HCT116 (cell line): Measurements from ENCODE around the gene PI4KA. TPM values are rescaled to one million over a fixed set of nuclear protein-coding genes. Genes with fewer than 3 reads are reported as not detected.

ENCODE experiments used
- ATAC-seq: fragments of 200-7000 bp; cut with Tn5 transposase; 2 replicates; pipeline ENCODE4 v1.9.1; 2020; ENCODE audit warnings: mild to moderate bottlenecking, moderate library complexity
- BruUV-seq: library from RNA; stranded (reverse); fragments of 400-500 nt; replicated peaks from 2 replicates; lab custom pipeline; 2021; lab: Mats Ljungman, UMichigan
- CTCF ChIA-PET: fragments of 300-600 bp; sonication (Branson Sonifier 250); formaldehyde crosslinking; loops from one replicate; lab custom pipeline; 2021; ENCODE audit warnings: antibody characterized with exemption; lab: Charles Lee
- POLR2A ChIA-PET: fragments of 300-600, 350-600 bp; sonication (Branson Sonifier 250); formaldehyde crosslinking; loops from one replicate; lab custom pipeline; 2021; ENCODE audit warnings: antibody characterized with exemption; lab: Charles Lee
- RAD21 ChIA-PET, 2 experiments: fragments of 300-600 bp; sonication (Branson Sonifier 250); formaldehyde crosslinking; loops; one replicate each; lab custom pipeline; 2023; ENCODE audit warnings: low total read pairs in 2 of 2; ENCODE audit not compliant: uncharacterized antibody in 2 of 2, unreplicated experiment in 2 of 2, low non-redundant PET in 1 of 2; lab: Charles Lee
- DNase-seq: peaks from one replicate; pipeline ENCODE4 v3.0.0-alpha.2; 2010; ENCODE audit warnings: low read depth, low spot score
- H2AFZ ChIP-seq: fragments of 200-600 bp; shearing (Covaris generic), sonication (generic); 2 replicates; pipeline ENCODE4 v1.6.1; 2017; ENCODE audit warnings: low read depth, mixed run types, mixed read lengths, antibody characterized with exemption, low read length; ENCODE audit not compliant: poor library complexity, severe bottlenecking
- H3K27ac ChIP-seq: 2 replicates; pipeline ENCODE4 v1.5.1; 2012; ENCODE audit warnings: low read depth, low read length
- H3K27me3 ChIP-seq: fragments of 200-600 bp; sonication (generic); 2 replicates; pipeline ENCODE4 v1.6.1; 2016; ENCODE audit warnings: mixed run types, low read length, mixed read lengths; ENCODE audit not compliant: insufficient read depth
- H3K36me3 ChIP-seq, 2 experiments: fragments of 200-500 bp in 1 of 2; fragments of 200-600 bp in 1 of 2; sonication (Bioruptor generic) in 1 of 2; sonication (generic) in 1 of 2; 2 replicates each; pipeline versions ENCODE4 v1.5.1 to v1.6.1; 2014 to 2016; ENCODE audit warnings: low read length in 2 of 2, inconsistent platforms in 1 of 2, mixed read lengths in 1 of 2, mixed run types in 1 of 2; ENCODE audit not compliant: insufficient read depth in 2 of 2, control insufficient read depth in 1 of 2
- H3K4me1 ChIP-seq, 2 experiments: fragments of 200-600 bp in 1 of 2; sonication (generic) in 1 of 2; 2 replicates each; pipeline versions ENCODE4 v1.5.1 to v1.6.1; 2012 to 2017; ENCODE audit warnings: low read length in 2 of 2, inconsistent platforms in 1 of 2, mild to moderate bottlenecking in 1 of 2, mixed read lengths in 1 of 2, mixed run types in 1 of 2, moderate library complexity in 1 of 2; ENCODE audit not compliant: insufficient read depth in 2 of 2, control insufficient read depth in 1 of 2
- H3K4me2 ChIP-seq: fragments of 200-600 bp; sonication (generic); 2 replicates; pipeline ENCODE4 v1.6.1; 2017; ENCODE audit warnings: mixed run types, low read length, mixed read lengths
- H3K4me3 ChIP-seq, 2 experiments: fragments of 200-600 bp in 1 of 2; sonication (generic) in 1 of 2; replicated peaks in 1 of 2; 2 replicates each; pipeline ENCODE4 v1.5.1; 2011 to 2016; ENCODE audit warnings: low read length in 2 of 2, control low read depth in 1 of 2, low read depth in 1 of 2, mild to moderate bottlenecking in 1 of 2, mixed read lengths in 1 of 2, mixed run types in 1 of 2
- H3K79me2 ChIP-seq: fragments of 200-600 bp; sonication (generic); 2 replicates; pipeline ENCODE4 v1.6.1; 2017; ENCODE audit warnings: mild to moderate bottlenecking, mixed run types, low read length, moderate library complexity, mixed read lengths; ENCODE audit not compliant: insufficient read depth
- H3K9ac ChIP-seq: fragments of 200-600 bp; sonication (generic); 2 replicates; pipeline ENCODE4 v1.6.1; 2016; ENCODE audit warnings: low read length, mixed read lengths
- H3K9me2 ChIP-seq: fragments of 200-600 bp; sonication (generic), shearing (Covaris generic); 2 replicates; pipeline ENCODE4 v1.6.1; 2017; ENCODE audit warnings: mixed run types, mild to moderate bottlenecking, moderate library complexity; ENCODE audit not compliant: insufficient read depth
- H3K9me3 ChIP-seq, 2 experiments: fragments of 200-500 bp in 1 of 2; fragments of 200-600 bp in 1 of 2; sonication (Bioruptor generic) in 1 of 2; sonication (generic) in 1 of 2; 2 replicates each; pipeline ENCODE4 v1.6.1; 2014 to 2017; ENCODE audit warnings: low read length in 2 of 2, mixed read lengths in 2 of 2, inconsistent platforms in 1 of 2, low read depth in 1 of 2, mild to moderate bottlenecking in 1 of 2, mixed run types in 1 of 2, moderate library complexity in 1 of 2; ENCODE audit not compliant: control insufficient read depth in 1 of 2, insufficient read depth in 1 of 2
- H4K20me1 ChIP-seq: fragments of 200-600 bp; sonication (generic), shearing (Covaris generic); 2 replicates; pipeline ENCODE4 v1.6.1; 2017; ENCODE audit warnings: mixed run types, mild to moderate bottlenecking, moderate library complexity; ENCODE audit not compliant: insufficient read depth
- CBX3 ChIP-seq: IDR thresholded peaks from 2 replicates; pipeline ENCODE4 v1.6.1; 2012; ENCODE audit warnings: low read depth
- EZH2 ChIP-seq: fragments of 200-600 bp; sonication (generic); IDR thresholded peaks from 2 replicates; pipeline ENCODE4 v1.6.1; 2017; ENCODE audit warnings: antibody characterized with exemption, mixed run types
- EZH2phosphoT487 ChIP-seq: fragments of 200-600 bp; IDR thresholded peaks from 2 replicates; pipeline ENCODE4 v1.6.1; 2018; ENCODE audit warnings: antibody characterized with exemption, borderline replicate concordance
- JUND ChIP-seq: IDR thresholded peaks from 2 replicates; pipeline ENCODE4 v1.6.1; 2012
- POLR2A ChIP-seq: IDR thresholded peaks from 2 replicates; pipeline ENCODE4 v1.7.0; 2011; ENCODE audit warnings: borderline replicate concordance; ENCODE audit not compliant: insufficient read depth, insufficient read length; ENCODE audit errors: extremely low read depth
- POLR2AphosphoS5 ChIP-seq: IDR thresholded peaks from 2 replicates; pipeline ENCODE4 v1.6.1; 2011; ENCODE audit warnings: mild to moderate bottlenecking, low read depth, low read length, moderate library complexity
- RAD21 ChIP-seq: IDR thresholded peaks from 2 replicates; pipeline ENCODE4 v1.6.1; 2012; ENCODE audit warnings: low read depth, mild to moderate bottlenecking
- SP1 ChIP-seq: IDR thresholded peaks from 2 replicates; pipeline ENCODE4 v1.6.1; 2012; ENCODE audit warnings: low read depth
- TCF7L2 ChIP-seq: IDR thresholded peaks from 2 replicates; pipeline ENCODE4 v1.7.0; 2011; ENCODE audit warnings: borderline replicate concordance, inconsistent platforms; ENCODE audit not compliant: insufficient read depth, insufficient read length; ENCODE audit errors: extremely low read depth
- YY1 ChIP-seq: IDR thresholded peaks from 2 replicates; pipeline ENCODE4 v1.6.1; 2011; ENCODE audit warnings: low read length, low read depth, moderate library complexity, mild to moderate bottlenecking; ENCODE audit not compliant: insufficient replicate concordance; ENCODE audit errors: extremely low read depth
- ZNF274 ChIP-seq: fragments of 200-500 bp; sonication (Bioruptor generic); IDR thresholded peaks from 2 replicates; pipeline ENCODE4 v1.6.1; 2014; ENCODE audit warnings: mild to moderate bottlenecking, low read depth, low read length, inconsistent platforms
- intact Hi-C: fragments of 100-400 bp; cut with micrococcal nuclease; formaldehyde crosslinking; loops from 2 replicates; pipeline ENCODE4 v1.10.0; 2022
- total RNA-seq: library from RNA; stranded (reverse); gene quantifications from one replicate; pipeline ENCODE4 v1.2.1, GENCODE V29; 2021; ENCODE audit not compliant: unreplicated experiment
- TF ChIP-seq, protein P1 (sequence below): IDR thresholded peaks from 2 replicates; pipeline ENCODE4 v1.6.1; 2012
- TF ChIP-seq, protein P2 (sequence below): IDR thresholded peaks from 2 replicates; pipeline ENCODE4 v1.6.1; 2012
- TF ChIP-seq, protein P3 (sequence below): IDR thresholded peaks from 2 replicates; pipeline ENCODE4 v1.6.1; 2011; ENCODE audit warnings: mild to moderate bottlenecking, low read length, moderate library complexity; ENCODE audit not compliant: insufficient replicate concordance; ENCODE audit errors: extremely low read depth
- TF ChIP-seq, protein P4 (sequence below), 3 experiments: fragments of 200-600 bp in 1 of 3; sonication (generic) in 1 of 3; IDR thresholded peaks in 2 of 3; conservative IDR thresholded peaks in 1 of 3; 2 replicates each; pipeline ENCODE4 v1.5.1; 2012 to 2017; ENCODE audit warnings: low read depth in 2 of 3, low read length in 2 of 3, antibody characterized with exemption in 1 of 3, borderline replicate concordance in 1 of 3, control low read depth in 1 of 3, mild to moderate bottlenecking in 1 of 3, mixed read lengths in 1 of 3, mixed run types in 1 of 3, moderate library complexity in 1 of 3; ENCODE audit not compliant: insufficient read depth in 1 of 3

PI4KA gene
- total RNA-seq, 1 experiment from 2014 or later, result 59.6 TPM

DNA sequence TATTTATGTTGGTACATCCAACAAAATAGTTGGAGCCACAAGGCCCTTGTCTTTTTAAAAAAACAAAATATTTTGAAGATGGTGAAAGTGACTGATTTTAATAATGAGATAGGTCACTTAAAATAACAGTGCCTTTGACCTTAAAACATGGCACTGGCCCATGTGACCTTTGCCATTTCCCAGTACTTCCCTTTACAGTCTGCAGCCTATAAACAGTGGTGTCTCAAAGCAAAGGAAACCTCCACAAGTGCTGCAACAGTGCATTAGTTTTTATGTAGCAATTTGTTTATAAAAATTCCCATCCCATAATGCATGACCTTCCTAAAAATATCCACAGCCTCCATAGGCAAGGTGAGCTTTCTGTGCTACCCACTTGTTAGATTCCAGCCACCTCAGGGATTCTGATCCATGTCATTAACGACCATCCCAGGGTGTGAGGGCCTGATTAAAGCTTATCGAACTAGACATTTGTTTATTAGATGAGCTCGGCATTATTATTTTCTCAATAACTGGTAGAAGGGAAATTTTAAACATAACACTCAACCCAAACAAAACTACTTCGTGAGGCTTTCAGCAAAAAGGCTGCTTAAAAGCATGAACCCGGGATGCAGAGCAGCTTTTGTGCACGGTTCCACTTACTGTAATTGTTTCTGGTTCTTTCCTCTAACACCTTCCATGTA lies 30.6 kb upstream of the PI4KA start:
- no peak for ATAC-seq
- Histone ChIP-seq H3K36me3 (peaks cover 0 to 6% of the 10 kb centered on the region in 2 experiments; a peak in 2 of 4 replicates), H4K20me1 (no peaks in the 10 kb centered on the region), H3K9me3 (no peaks in the 10 kb centered on the region), H3K27me3 (no peaks in the 10 kb centered on the region), H3K4me3 (no peak overlapping the region), H3K4me1 (peaks cover 3 to 9% of the 10 kb centered on the region in 2 experiments; a peak in 3 of 4 replicates), H3K9ac (no peak overlapping the region), H2AFZ (no peak overlapping the region), H3K9me2 (no peaks in the 10 kb centered on the region), H3K4me2 (no peak overlapping the region), H3K79me2 (no peaks in the 10 kb centered on the region), H3K27ac (no peak overlapping the region)
- no TSS peak for BruUV-seq
- RAD21 ChIA-PET, result no interaction called here
- intact Hi-C loops, result no loop called here
- TF ChIP-seq, protein P1, sequence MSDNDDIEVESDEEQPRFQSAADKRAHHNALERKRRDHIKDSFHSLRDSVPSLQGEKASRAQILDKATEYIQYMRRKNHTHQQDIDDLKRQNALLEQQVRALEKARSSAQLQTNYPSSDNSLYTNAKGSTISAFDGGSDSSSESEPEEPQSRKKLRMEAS, result no peak
- no peak for TF ChIP-seq POLR2AphosphoS5
- no peak for TF ChIP-seq JUND
- TF ChIP-seq EZH2phosphoT487, result no peak
- TF ChIP-seq SP1, result no peak
- TF ChIP-seq, protein P2, sequence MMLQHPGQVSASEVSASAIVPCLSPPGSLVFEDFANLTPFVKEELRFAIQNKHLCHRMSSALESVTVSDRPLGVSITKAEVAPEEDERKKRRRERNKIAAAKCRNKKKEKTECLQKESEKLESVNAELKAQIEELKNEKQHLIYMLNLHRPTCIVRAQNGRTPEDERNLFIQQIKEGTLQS, result no peak
- no peak for TF ChIP-seq EZH2
- TF ChIP-seq, protein P3, sequence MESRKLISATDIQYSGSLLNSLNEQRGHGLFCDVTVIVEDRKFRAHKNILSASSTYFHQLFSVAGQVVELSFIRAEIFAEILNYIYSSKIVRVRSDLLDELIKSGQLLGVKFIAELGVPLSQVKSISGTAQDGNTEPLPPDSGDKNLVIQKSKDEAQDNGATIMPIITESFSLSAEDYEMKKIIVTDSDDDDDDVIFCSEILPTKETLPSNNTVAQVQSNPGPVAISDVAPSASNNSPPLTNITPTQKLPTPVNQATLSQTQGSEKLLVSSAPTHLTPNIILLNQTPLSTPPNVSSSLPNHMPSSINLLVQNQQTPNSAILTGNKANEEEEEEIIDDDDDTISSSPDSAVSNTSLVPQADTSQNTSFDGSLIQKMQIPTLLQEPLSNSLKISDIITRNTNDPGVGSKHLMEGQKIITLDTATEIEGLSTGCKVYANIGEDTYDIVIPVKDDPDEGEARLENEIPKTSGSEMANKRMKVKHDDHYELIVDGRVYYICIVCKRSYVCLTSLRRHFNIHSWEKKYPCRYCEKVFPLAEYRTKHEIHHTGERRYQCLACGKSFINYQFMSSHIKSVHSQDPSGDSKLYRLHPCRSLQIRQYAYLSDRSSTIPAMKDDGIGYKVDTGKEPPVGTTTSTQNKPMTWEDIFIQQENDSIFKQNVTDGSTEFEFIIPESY, result no peak
- TF ChIP-seq ZNF274, result no peak
- TF ChIP-seq, protein P4, sequence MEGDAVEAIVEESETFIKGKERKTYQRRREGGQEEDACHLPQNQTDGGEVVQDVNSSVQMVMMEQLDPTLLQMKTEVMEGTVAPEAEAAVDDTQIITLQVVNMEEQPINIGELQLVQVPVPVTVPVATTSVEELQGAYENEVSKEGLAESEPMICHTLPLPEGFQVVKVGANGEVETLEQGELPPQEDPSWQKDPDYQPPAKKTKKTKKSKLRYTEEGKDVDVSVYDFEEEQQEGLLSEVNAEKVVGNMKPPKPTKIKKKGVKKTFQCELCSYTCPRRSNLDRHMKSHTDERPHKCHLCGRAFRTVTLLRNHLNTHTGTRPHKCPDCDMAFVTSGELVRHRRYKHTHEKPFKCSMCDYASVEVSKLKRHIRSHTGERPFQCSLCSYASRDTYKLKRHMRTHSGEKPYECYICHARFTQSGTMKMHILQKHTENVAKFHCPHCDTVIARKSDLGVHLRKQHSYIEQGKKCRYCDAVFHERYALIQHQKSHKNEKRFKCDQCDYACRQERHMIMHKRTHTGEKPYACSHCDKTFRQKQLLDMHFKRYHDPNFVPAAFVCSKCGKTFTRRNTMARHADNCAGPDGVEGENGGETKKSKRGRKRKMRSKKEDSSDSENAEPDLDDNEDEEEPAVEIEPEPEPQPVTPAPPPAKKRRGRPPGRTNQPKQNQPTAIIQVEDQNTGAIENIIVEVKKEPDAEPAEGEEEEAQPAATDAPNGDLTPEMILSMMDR (IDR thresholded peaks at IDR 0.05 in 2 of 3, conservative IDR thresholded peaks at IDR 0.05 in 1 of 3; ENCODE audit: borderline replicate concordance in 1 of 3, insufficient read depth in 1 of 3, low read depth in 2 of 3, low read length in 2 of 3), result no peak
- no peak for TF ChIP-seq TCF7L2
- TF ChIP-seq RAD21, result no peak
- TF ChIP-seq POLR2A, result no peak
- TF ChIP-seq YY1, result no peak
- TF ChIP-seq CBX3, result no peak
- POLR2A ChIA-PET, result no interaction called here
- CTCF ChIA-PET, result interaction anchor here (1.0 kb wide), 1 partner anchor 28 kb away, joined by 3 read pairs; the partner anchor contains the start of gene CRKL
- no peak for DNase-seq
